Prostate gland (tissue), 2 donors: ENCODE measurements around the gene NFAM1. TPM values are rescaled to one million over a fixed set of nuclear protein-coding genes. Genes with fewer than 3 reads are reported as not detected.

Source experiments
- DNase-seq: peaks from one replicate; pipeline ENCODE4 v3.0.0-alpha.2; 2019; ENCODE audit warnings: low spot score
- H3K27ac ChIP-seq, 2 donors: fragments of 200-600 bp; sonication (generic); 2 replicates each; pipeline ENCODE4 v1.5.1; 2017 to 2019
- H3K27me3 ChIP-seq: fragments of 200-600 bp; sonication (generic); replicated peaks from 2 replicates; pipeline ENCODE4 v1.5.1; 2019; ENCODE audit not compliant: insufficient read depth
- H3K36me3 ChIP-seq, 2 donors: fragments of 200-600 bp; sonication (generic); 1 replicate in 1 of 2; 2 replicates in 1 of 2; pipeline versions ENCODE4 v1.5.1 to v1.8.1; 2017 to 2019
- H3K4me1 ChIP-seq: fragments of 200-600 bp; sonication (generic); replicated peaks from 2 replicates; pipeline ENCODE4 v1.5.1; 2019
- H3K4me3 ChIP-seq, 2 donors: fragments of 200-600 bp; sonication (generic); 2 replicates each; pipeline ENCODE4 v1.5.1; 2017 to 2019
- H3K9me3 ChIP-seq: fragments of 200-600 bp; sonication (generic); 2 replicates; pipeline ENCODE4 v1.5.1; 2017
- POLR2A ChIP-seq: fragments of 450-650 bp; IDR thresholded peaks from one replicate; pipeline ENCODE4 v1.6.1; 2016; ENCODE audit warnings: antibody characterized with exemption, mild to moderate bottlenecking
- POLR2AphosphoS5 ChIP-seq: sonication (generic); formaldehyde crosslinking; IDR thresholded peaks from one replicate; pipeline ENCODE4 v1.6.1; 2017; ENCODE audit warnings: antibody characterized with exemption
- WGBS: methylation state at CpG from one replicate; pipeline ENCODE4 v1.1.5; 2018; 5-methylcytosine and 5-hydroxymethylcytosine counted together
- intact Hi-C: fragments of 100-400 bp; cut with DNase I; formaldehyde crosslinking; loops from one replicate; pipeline ENCODE4 v1.14.2; 2022
- total RNA-seq, 2 donors: library from RNA; depleted of rRNA; stranded (reverse); fragments of >200 nt; gene quantifications; one replicate each; pipeline ENCODE4 v1.1.0, GENCODE V29; 2016
- TF ChIP-seq, protein P1 (sequence below), 4 experiments: fragments of 200-600 bp in 2 of 4; fragments of 450-650 bp in 2 of 4; sonication (generic) in 2 of 4; IDR thresholded peaks; 1 replicate in 3 of 4; 2 replicates in 1 of 4; pipeline ENCODE4 v1.5.1; 2016 to 2019; ENCODE audit warnings: antibody characterized with exemption in 4 of 4, mild to moderate bottlenecking in 2 of 4, moderate library complexity in 2 of 4

The NFAM1 gene
- total RNA-seq, 2 donors from 2014 or later: 0.36 to 2.4 TPM

DNA sequence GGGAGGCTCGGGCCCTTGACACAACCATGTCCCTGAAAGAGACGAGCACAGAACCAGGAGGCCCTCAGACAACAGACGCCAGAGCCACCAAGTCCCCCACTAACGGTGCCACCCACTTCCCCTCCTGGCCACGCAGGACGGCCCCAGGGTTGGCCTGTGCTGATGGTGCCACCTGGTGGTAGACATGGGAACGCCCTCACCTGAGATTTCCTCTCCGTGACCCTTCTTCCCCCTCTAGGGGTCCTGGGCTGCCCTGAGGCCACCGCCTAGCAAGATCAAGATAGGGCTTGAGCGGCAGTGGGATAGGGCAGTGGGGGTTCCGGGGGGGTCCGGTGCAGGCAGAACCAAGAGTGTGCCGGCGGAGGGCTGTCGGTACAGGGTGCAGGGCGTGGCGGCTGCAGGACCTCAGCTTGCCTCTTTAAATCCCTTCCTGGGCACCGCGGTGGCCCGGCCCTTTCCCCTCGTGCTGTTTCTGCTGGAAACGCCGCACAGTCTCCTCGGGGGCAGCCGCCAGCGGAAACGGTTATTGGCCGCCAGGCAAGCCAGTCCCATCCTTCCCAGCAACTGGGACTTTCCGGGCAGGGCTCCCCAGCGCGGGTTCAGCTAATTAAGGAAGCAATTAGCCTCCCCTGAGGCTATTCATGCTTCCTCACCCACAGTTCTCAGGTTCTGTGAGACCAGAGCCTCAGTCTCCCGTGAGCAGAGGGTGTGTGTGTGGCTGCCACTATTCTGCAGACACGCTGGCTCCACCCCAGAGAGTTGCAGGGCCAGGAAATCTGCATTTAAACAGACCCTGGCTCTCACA, 5.5 kb upstream of the NFAM1 start:
- peaks cover 5% of the 10 kb centered on the region for H3K4me1 ChIP-seq
- H3K27me3 ChIP-seq: no peaks in the 10 kb centered on the region
- H3K36me3 ChIP-seq: no peaks in the 10 kb centered on the region
- intact Hi-C loops: loop anchor here (1.0 to 10.0 kb wide), 5 partner anchors 113 to 473 kb away; partner anchors contain the start of genes NDUFA6, SEPTIN3 and TCF20
- no peak overlapping the region for H3K27ac ChIP-seq
- peak overlapping the region; percentile 27 to 41 for H3K4me3 ChIP-seq
- no peak for DNase-seq
- no peaks in the 10 kb centered on the region for H3K9me3 ChIP-seq
- TF ChIP-seq POLR2AphosphoS5 (peak; percentile 49), POLR2A (no peak)
- TF ChIP-seq, protein P1, sequence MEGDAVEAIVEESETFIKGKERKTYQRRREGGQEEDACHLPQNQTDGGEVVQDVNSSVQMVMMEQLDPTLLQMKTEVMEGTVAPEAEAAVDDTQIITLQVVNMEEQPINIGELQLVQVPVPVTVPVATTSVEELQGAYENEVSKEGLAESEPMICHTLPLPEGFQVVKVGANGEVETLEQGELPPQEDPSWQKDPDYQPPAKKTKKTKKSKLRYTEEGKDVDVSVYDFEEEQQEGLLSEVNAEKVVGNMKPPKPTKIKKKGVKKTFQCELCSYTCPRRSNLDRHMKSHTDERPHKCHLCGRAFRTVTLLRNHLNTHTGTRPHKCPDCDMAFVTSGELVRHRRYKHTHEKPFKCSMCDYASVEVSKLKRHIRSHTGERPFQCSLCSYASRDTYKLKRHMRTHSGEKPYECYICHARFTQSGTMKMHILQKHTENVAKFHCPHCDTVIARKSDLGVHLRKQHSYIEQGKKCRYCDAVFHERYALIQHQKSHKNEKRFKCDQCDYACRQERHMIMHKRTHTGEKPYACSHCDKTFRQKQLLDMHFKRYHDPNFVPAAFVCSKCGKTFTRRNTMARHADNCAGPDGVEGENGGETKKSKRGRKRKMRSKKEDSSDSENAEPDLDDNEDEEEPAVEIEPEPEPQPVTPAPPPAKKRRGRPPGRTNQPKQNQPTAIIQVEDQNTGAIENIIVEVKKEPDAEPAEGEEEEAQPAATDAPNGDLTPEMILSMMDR (IDR thresholded peaks at IDR 0.05): peak; percentile 96 to 99 (median 98)
- 2% methylated on average over 33 of the region's 33 CpGs for WGBS

DNA sequence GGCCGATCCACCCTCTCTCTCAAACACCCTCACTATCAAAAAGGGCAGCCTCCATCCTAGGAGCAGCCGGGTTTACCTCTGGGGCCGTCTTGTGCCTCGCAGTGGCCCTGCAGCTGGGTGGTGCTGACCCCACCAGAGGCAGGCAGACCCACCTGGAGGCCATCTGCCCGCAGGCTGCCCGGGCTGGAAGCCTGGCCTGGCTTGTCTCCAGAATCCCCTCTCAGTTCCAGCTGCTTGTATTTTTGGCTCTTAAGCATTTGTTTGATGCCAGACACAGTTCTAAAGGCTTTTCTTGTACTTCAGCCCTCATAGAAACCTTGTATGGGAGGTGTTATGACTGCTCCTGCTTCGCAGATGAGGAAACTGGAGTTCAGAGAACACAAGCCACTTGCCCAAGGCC, 4.2 kb upstream of the NFAM1 start:
- no peak for DNase-seq
- Histone ChIP-seq H3K27ac (peak overlapping the region in 1 of 2 donors; percentile 7), H3K9me3 (no peaks in the 10 kb centered on the region), H3K4me1 (peaks cover 5% of the 10 kb centered on the region), H3K4me3 (no peak overlapping the region), H3K27me3 (no peaks in the 10 kb centered on the region), H3K36me3 (no peaks in the 10 kb centered on the region)
- WGBS: 26% methylated on average over 7 of the region's 7 CpGs
- TF ChIP-seq POLR2A (no peak), POLR2AphosphoS5 (no peak)
- TF ChIP-seq, protein P1 (IDR thresholded peaks at IDR 0.05): no peak
- intact Hi-C loops: loop anchor here (2.0 to 10.0 kb wide), 4 partner anchors 112 to 472 kb away; partner anchors contain the start of genes NDUFA6, SEPTIN3 and TCF20

DNA sequence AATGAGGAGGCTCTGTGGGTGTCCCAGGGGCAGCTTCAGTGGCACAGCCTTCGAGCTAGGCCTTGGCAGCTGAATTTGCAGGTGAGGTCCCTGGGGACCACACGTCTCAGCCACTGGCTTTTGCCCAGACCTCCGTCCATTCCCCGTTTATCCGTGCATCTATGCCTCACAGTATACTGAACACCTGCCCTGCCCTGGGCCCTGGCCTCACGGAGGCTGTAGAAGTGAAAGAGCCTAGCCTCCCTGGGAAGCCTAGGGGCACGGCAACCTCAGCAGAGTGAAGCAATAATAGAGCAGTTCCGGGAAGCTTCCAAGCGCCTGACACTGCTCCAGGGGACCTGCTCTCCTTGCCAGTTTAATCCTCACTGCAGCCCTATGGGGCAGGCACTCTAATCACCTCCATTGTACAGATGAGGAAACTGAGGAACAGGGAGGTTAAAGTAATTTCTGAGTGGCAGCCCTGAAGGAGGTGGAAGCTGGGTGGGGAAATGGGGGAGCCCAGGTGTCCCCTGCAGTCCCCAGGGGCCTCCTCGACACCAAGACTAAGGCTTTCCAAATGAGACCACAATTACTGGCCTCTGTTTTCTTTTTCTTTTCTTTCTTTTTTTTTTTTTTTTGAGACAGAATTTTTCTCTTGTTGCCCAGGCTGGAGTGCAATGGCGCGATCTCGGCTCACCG, 2.7 kb upstream of the NFAM1 start:
- H3K27me3 ChIP-seq: no peaks in the 10 kb centered on the region
- no peak for DNase-seq
- H3K4me1 ChIP-seq: peaks cover 5% of the 10 kb centered on the region
- no peaks in the 10 kb centered on the region for H3K36me3 ChIP-seq
- peak overlapping the region; percentile 51 to 62 for H3K27ac ChIP-seq
- intact Hi-C loops: loop anchor here (10.0 kb wide), 3 partner anchors 110 to 470 kb away; partner anchors contain the start of genes SEPTIN3 and TCF20
- no peaks in the 10 kb centered on the region for H3K9me3 ChIP-seq
- no peak overlapping the region for H3K4me3 ChIP-seq
- WGBS: 65% methylated on average over 14 of the region's 14 CpGs
- TF ChIP-seq, protein P1 (IDR thresholded peaks at IDR 0.05): no peak
- TF ChIP-seq POLR2AphosphoS5 (no peak), POLR2A (no peak)

DNA sequence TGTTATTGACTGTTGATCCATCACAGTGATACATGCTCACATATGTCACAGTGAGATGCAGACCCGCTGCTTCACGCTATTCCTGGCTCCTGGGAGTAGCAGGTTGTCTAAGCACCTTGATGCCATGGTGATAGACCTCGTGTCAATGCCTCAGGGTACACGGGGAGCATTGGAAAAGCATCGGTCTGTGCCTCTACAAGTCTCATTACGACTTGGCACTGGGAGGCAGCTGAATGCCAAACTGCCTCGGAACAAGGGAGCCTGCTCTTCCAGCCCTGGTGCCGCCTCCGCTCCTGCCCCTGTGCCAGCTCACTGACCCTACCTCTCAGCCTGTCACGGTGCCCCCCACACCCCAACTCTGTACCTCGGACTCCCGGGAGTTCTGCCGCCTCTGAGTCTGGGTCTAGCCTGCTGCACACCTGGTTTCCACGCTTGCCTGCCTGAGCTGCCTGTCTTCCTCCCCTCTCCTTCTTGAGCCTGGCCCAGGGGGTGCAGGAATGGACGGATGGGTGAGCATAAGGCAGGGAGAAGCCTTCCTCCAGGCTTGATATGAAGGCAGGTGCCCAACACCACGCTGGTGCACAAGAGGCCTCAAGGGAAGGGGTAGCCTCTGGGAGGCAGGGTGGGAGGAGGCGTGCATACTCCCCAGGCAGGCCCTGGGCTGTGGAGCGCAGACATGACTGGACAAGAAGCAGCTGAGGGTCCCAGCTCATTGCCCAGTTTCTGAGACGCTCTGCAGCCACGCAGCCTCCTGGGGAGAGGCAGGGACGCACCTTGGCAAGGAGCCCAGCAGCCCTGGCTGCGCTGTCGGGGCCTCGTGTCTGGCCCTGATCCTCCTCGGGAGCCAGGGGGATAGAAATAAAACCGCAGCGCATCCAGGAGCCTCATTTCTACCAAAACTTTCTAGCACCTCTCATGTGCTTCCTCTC, 1.8 kb upstream of the NFAM1 start:
- WGBS: 31% methylated on average over 25 of the region's 27 CpGs
- no peaks in the 10 kb centered on the region for H3K36me3 ChIP-seq
- peak; percentile 75 for TF ChIP-seq POLR2AphosphoS5
- no peak for TF ChIP-seq POLR2A
- TF ChIP-seq, protein P1 (IDR thresholded peaks at IDR 0.05): peak in 1 of 4 experiments; percentile 3
- H3K27ac ChIP-seq: peak overlapping the region; percentile 51 to 62
- intact Hi-C loops: loop anchor here (10.0 kb wide), 3 partner anchors 109 to 469 kb away; partner anchors contain the start of genes SEPTIN3 and TCF20
- no peaks in the 10 kb centered on the region for H3K9me3 ChIP-seq
- peak; percentile 85 for DNase-seq
- H3K27me3 ChIP-seq: no peaks in the 10 kb centered on the region
- H3K4me3 ChIP-seq: no peak overlapping the region
- H3K4me1 ChIP-seq: peaks cover 5% of the 10 kb centered on the region
